Measurements from ENCODE around the gene CASKIN2.

The CASKIN2 gene

DNA sequence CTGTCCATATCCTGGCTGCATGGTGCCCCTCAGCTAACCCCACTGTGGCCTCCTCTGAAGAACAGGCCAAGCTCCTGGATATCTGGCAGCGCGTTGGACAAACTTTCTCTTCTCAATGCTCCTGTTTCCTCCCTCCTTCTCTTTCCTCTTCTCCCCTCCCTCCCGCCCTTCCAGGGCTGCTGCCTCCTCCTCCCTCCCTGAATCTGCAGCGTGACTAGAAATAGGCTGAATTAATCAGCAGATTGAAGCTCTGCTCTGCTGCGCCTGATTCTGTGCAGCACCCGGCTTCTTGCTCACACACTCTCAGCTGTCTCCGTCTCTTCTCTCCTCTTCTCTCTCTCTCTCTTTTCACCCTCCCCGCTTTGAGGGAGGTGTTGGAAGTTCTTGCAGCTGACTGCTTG, 39.1 kb downstream of the CASKIN2 start:
- Histone ChIP-seq H3K27ac (ENCODE audit: low read length) (no peak overlapping the region), H3K9ac (ENCODE audit: low read length) (no peak overlapping the region), H2AFZ (ENCODE audit: low read length) (no peak overlapping the region), H3K4me3 (ENCODE audit: low read length) (no peak overlapping the region), H3K79me2 (ENCODE audit: low read length) (no peaks in the 10 kb centered on the region), H3K9me3 (replicated peaks; ENCODE audit: insufficient read depth, low read length) (no peaks in the 10 kb centered on the region), H3K36me3 (replicated peaks; ENCODE audit: insufficient read depth, low read length) (no peaks in the 10 kb centered on the region), H3K4me2 (ENCODE audit: low read depth, low read length) (no peak overlapping the region), H3K4me1 (ENCODE audit: low read length) (no peaks in the 10 kb centered on the region), H3F3A (ENCODE audit: insufficient read depth, low read length) (no peaks in the 10 kb centered on the region), H3K27me3 (replicated peaks; ENCODE audit: insufficient read depth, low read length) (no peaks in the 10 kb centered on the region), H4K20me1 (ENCODE audit: insufficient read depth, low read length) (no peaks in the 10 kb centered on the region), H3K9me2 (replicated peaks; ENCODE audit: insufficient read depth, low read length) (no peaks in the 10 kb centered on the region)
- DNase-seq: no peak
- TF ChIP-seq EZH2phosphoT487 (IDR thresholded peaks at IDR 0.05; ENCODE audit: low read length) (no peak), EZH2 (optimal IDR thresholded peaks at IDR 0.05; ENCODE audit: low read depth, low read length) (no peak)
- TF ChIP-seq, protein P1, sequence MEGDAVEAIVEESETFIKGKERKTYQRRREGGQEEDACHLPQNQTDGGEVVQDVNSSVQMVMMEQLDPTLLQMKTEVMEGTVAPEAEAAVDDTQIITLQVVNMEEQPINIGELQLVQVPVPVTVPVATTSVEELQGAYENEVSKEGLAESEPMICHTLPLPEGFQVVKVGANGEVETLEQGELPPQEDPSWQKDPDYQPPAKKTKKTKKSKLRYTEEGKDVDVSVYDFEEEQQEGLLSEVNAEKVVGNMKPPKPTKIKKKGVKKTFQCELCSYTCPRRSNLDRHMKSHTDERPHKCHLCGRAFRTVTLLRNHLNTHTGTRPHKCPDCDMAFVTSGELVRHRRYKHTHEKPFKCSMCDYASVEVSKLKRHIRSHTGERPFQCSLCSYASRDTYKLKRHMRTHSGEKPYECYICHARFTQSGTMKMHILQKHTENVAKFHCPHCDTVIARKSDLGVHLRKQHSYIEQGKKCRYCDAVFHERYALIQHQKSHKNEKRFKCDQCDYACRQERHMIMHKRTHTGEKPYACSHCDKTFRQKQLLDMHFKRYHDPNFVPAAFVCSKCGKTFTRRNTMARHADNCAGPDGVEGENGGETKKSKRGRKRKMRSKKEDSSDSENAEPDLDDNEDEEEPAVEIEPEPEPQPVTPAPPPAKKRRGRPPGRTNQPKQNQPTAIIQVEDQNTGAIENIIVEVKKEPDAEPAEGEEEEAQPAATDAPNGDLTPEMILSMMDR (IDR thresholded peaks at IDR 0.05; ENCODE audit: low read length): no peak

DNA sequence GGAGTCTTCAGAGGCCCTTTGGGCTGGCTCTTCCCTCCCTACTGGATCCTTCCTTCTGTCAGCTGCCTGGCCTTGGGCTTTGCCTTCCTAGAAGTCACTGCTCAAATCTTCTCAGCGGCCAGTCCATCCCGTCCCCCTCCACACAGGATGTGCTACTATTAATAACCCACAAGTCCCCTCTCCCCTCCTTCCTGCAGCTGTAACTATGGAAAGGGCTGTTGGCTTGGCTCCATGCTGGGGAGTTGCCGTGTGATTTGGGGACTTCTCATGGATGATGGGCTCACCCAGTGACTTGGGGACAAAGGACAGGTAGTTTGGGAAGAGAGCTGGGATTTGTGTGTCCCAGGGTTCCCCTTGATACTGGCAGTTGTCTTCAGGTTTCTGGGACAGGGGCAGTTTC, 39.5 kb downstream of the CASKIN2 start:
- Histone ChIP-seq H4K20me1 (ENCODE audit: insufficient read depth, low read length) (no peaks in the 10 kb centered on the region), H3K4me3 (ENCODE audit: low read length) (no peak overlapping the region), H3K4me1 (ENCODE audit: low read length) (no peaks in the 10 kb centered on the region), H3K27me3 (replicated peaks; ENCODE audit: insufficient read depth, low read length) (no peaks in the 10 kb centered on the region), H3K27ac (ENCODE audit: low read length) (no peak overlapping the region), H3K79me2 (ENCODE audit: low read length) (no peaks in the 10 kb centered on the region), H3K9ac (ENCODE audit: low read length) (no peak overlapping the region), H3K9me3 (replicated peaks; ENCODE audit: insufficient read depth, low read length) (no peaks in the 10 kb centered on the region), H3K9me2 (replicated peaks; ENCODE audit: insufficient read depth, low read length) (no peaks in the 10 kb centered on the region), H3F3A (ENCODE audit: insufficient read depth, low read length) (no peaks in the 10 kb centered on the region), H2AFZ (ENCODE audit: low read length) (no peak overlapping the region), H3K36me3 (replicated peaks; ENCODE audit: insufficient read depth, low read length) (no peaks in the 10 kb centered on the region), H3K4me2 (ENCODE audit: low read depth, low read length) (no peak overlapping the region)
- TF ChIP-seq EZH2phosphoT487 (IDR thresholded peaks at IDR 0.05; ENCODE audit: low read length) (no peak), EZH2 (optimal IDR thresholded peaks at IDR 0.05; ENCODE audit: low read depth, low read length) (no peak)
- TF ChIP-seq, protein P1 (IDR thresholded peaks at IDR 0.05; ENCODE audit: low read length): no peak
- DNase-seq: no peak

DNA sequence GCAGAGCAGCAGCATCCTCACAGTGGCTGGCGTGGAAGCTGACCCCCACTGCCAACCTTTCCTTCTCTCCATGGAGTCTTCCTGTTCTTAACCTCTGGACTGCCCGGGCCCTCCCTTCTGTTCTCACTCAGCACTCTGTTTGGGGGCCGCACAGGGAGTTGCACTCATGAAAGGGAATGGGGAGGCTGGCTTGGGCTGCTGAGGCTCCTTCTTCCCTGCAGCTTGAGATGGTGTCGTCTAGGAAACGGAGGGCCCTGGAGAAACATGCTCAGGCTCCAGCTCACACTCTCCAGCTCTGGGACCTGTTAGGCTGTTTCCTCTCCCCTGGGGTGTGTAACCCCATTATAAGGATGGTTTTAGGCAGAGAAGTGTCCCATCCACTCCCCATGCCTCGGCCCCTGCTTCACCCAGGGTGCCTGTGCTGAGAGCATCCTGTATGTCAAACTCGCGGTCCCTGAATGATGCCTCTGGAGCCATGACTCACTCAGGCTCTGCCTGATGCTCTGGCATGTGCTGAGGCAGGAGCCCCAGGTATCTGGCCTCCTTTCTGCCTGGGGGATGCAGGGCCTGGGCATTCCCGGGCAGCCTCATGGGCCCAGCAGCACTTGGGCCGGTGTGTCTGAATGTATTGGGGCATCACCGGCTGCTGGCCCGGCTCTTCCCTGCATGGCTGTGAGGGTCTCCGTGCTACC, 40.0 kb downstream of the CASKIN2 start:
- H3K9me3 ChIP-seq (replicated peaks; ENCODE audit: insufficient read depth, low read length): no peaks in the 10 kb centered on the region
- TF ChIP-seq EZH2phosphoT487 (IDR thresholded peaks at IDR 0.05; ENCODE audit: low read length) (no peak), EZH2 (optimal IDR thresholded peaks at IDR 0.05; ENCODE audit: low read depth, low read length) (no peak)
- TF ChIP-seq, protein P1 (IDR thresholded peaks at IDR 0.05; ENCODE audit: low read length): no peak

More for the DNA sequence above, 40.0 kb downstream of the CASKIN2 start:
- Histone ChIP-seq H3K79me2 (ENCODE audit: low read length) (no peaks in the 10 kb centered on the region), H3K9ac (ENCODE audit: low read length) (no peak overlapping the region), H3K4me1 (ENCODE audit: low read length) (no peaks in the 10 kb centered on the region), H3K4me2 (ENCODE audit: low read depth, low read length) (no peak overlapping the region), H3K36me3 (replicated peaks; ENCODE audit: insufficient read depth, low read length) (no peaks in the 10 kb centered on the region), H4K20me1 (ENCODE audit: insufficient read depth, low read length) (no peaks in the 10 kb centered on the region), H3K27ac (ENCODE audit: low read length) (no peak overlapping the region), H3K27me3 (replicated peaks; ENCODE audit: insufficient read depth, low read length) (no peaks in the 10 kb centered on the region), H3K4me3 (ENCODE audit: low read length) (no peak overlapping the region), H3F3A (ENCODE audit: insufficient read depth, low read length) (no peaks in the 10 kb centered on the region), H2AFZ (ENCODE audit: low read length) (no peak overlapping the region), H3K9me2 (replicated peaks; ENCODE audit: insufficient read depth, low read length) (no peaks in the 10 kb centered on the region)
- DNase-seq: no peak

Data from MM.1S (cell line).